Ramos (cell line): ENCODE data around the gene CDC73.

Experiments
- in situ Hi-C: fragments of 300-500 bp; cut with MboI; formaldehyde crosslinking; loops from one replicate; pipeline ENCODE4 v1.14.3; 2022; ENCODE audit warnings: low sequenced_read_pairs; ENCODE audit not compliant: unreplicated experiment

CDC73 gene

DNA sequence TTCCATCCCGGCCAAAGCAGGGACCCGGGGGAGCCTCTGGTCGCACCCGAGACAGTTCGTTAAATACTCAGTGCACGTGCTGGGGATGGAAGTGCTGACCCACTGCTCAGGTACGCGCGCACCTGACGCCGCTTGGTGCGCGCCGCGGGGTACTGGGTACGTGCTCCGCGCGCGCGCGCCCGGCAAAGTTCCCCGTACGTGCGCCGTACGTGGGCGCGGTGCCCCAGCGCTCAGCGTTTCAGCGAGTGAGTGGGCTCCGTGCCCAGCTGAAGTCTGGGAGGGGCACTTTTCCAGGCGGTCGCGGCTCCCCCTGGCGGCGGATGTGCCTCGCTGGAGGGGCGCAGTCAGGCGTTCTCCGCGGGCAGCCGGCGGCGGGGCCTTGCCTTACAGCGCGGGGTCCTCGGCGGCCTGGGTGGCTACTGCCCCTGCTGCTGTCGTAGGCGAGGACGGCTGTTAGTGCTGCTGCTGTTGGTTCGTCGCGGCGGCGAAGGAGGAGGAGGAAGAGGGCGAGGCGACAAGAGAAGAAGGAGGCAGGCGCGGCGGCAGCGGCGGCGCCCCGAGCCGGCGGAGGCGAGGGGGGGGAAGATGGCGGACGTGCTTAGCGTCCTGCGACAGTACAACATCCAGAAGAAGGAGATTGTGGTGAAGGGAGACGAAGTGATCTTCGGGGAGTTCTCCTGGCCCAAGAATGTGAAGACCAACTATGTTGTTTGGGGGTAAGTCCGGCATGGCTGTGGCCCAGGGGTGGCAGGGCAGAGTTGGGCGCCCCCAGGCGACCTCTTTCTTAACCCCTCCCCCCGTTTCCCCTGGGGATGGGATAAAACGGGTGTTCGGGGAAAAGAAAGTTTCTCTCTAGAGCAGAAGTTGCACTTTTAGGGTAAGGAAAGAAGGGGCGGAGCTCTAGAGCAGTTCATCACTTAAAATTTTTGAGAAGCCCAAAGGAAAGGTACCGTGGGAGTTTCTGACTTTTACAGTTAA, at the start of gene CDC73:
TSS of gene CDC73 (plus strand) at position 416 of the 978 bp plus-strand sequence. CDS start at position 586, 170 bp downstream.
- in situ Hi-C loops: no loop called here

DNA sequence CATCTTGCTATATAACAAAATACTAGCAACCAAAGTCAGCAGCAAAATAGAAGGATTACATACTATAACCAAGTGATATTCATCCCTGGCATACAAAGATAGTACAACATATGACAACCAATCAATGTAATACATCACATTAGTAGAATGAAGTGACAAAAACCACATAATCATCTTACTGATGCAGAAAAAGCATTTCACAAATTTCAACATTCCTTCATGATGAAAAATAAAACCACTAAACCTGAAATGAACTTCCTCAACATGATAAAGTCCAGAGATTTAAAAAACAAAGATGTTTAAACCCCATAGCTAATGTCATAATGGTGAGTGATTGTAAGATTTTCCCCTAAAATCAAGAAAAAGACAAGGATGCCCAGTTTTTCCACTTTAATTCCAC, 43.8 kb upstream of the CDC73 start:
- in situ Hi-C loops: no loop called here

DNA sequence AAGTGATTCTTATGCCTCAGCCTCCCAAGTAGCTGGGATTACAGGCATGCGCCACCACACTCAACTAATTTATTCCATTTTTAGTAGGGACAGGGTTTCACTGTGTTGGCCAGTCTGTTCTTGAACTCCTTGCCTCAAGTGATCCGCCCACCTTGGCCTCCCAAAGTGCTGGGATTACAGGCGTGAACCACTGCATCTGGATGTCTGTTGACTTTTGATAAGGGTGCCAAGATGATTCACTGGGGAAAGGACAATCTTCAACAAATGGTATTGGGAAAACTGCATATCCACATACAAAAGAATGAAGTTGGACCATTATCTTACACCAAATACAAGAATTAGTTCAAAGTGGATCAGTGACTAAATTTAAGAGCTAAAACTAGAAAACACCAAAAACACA, 42.6 kb upstream of the CDC73 start:
- in situ Hi-C loops: no loop called here

DNA sequence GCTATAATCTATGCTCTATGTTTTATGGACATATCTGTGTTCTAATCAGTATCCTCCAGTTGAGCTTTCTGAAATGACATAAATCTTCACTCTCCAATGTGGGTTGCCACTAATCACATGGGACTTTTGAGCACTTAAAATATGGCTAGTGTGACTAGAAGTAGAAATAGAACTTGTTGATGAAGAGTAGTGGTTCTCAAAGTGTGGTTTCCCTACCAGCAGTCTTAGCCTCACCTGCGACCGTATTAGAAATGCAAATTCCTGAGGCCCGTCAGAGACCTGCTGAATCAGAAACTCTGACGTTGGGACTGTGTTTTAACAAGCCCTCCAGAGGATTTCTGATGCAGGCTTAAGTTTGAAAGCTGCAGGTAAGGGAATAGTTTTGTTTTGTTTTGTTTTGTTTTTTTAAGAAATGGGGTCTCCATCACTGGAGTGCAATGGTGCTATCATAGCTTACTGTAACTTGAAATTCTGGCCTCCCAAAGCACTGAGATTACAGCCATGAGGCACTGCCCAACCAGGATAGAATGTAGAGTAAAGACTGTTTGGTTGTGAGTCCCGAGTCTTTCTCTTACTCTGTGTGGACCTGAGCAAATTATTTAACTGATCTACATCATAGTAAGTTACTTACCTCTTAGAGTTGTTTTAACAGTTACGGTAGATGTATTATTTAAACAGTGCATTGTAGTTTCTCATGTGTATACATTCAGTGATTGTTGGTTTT, 38.3 kb upstream of the CDC73 start:
- in situ Hi-C loops: no loop called here

DNA sequence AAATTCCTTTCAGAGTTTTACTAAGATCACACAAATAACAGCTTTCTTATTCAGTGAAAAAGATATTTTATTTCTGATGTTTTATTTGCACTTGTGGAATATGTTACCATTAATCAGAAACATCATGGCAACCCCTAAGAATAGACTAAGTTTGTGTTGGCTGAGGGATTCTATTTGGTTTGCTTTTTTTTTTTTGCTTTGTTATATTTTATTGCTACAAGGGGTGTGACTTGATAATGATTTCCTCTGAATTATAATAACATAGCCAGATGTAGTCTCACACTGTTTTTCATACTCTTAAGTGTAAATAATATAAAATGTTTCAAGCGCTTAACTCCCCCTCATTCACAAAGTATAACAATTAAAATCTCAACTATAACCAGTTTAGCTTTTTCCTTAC, 36.6 kb upstream of the CDC73 start:
- in situ Hi-C loops: no loop called here

DNA sequence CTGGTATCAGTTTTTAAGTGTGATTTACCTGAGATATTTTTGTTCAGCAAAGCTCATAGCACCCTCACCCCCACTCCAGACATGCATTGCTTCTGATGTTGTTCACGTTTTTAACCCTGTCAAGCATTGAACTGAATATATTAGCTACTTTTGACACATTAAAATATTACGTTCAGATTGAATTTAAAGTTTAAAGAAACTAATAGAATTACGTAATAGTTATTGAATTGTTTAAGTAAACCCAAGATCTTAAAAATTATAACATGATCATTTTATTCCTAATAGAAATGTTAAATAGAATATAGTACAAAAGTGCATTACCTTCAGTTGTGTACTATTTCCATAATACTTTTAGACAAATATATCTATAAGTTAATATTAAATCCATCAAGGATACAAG, 35.5 kb upstream of the CDC73 start:
- in situ Hi-C loops: no loop called here

DNA sequence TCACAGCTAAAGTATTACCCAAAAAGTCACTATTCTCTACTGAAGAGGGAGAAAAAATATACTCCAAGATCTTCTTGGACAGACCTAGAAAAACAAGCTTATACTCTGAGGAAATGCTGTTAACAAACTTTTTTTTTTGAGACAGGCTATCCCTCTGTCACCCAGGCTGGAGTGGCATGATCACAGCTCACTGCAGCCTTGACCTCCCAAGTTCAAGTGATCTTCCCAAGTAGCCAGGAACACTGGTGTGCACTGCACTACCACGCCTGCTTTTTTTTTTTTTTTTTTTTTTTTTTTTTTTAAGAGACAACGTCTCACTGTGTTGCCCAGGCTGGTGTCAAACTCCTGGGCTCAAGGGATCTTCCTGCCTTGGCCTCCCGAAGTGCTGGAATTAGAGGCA, 33.9 kb upstream of the CDC73 start:
- in situ Hi-C loops: no loop called here

DNA sequence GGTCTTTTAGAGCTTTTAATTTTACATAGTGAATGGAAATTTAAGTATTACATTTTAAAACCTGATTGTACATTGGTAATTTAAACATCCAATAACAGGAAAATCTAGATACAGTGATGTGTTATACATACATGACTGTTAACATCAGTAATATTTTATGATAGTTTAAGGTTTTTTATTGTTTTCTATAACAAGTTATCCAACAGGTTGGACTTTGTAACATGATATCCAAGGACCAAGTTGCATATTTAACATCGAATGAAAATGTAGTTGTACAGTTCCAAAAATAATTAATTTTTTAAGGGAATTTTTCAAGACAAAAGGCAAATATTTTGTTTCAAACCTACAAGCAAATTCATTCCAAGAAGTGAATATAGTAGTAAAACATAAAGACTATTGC, 31.0 kb upstream of the CDC73 start:
- in situ Hi-C loops: no loop called here

DNA sequence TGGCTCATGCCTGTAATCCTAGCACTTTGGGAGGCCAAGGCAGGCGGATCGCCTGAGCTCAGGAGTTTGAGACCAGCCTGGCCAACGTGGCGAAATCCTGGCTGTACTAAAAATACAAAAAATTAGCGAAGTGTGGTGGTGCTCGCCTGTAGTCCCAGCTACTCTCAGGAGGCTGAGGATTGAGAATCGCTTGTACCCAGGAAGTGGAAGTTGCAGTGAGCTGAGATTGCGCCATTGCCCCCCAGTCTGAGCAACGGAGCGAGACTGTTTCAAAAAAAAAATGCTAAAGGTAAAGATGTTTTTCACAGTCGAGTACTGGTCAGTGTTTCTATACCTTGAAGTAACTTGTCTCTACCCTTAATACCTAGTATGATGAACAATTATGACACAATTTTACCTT, 27.7 kb upstream of the CDC73 start:
- in situ Hi-C loops: no loop called here

DNA sequence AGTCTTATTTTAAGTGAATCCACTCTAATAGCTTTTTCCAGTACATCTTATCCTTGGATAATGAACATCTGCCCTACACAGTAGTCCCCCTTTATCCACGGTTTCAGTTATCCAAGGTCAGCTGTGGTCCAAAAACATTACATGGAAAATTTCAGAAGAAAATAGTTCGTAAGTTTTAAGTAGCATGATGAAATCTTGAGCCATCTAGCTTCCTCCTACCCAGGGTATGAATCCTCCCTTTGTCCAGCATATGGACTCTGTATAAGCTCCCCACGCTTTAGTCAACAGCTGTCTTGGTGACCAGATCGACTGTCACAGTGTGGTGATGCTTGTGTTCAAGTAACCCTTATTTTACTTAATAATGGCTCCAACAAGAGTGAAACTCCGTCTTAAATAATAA, 19.2 kb upstream of the CDC73 start:
- in situ Hi-C loops: no loop called here

DNA sequence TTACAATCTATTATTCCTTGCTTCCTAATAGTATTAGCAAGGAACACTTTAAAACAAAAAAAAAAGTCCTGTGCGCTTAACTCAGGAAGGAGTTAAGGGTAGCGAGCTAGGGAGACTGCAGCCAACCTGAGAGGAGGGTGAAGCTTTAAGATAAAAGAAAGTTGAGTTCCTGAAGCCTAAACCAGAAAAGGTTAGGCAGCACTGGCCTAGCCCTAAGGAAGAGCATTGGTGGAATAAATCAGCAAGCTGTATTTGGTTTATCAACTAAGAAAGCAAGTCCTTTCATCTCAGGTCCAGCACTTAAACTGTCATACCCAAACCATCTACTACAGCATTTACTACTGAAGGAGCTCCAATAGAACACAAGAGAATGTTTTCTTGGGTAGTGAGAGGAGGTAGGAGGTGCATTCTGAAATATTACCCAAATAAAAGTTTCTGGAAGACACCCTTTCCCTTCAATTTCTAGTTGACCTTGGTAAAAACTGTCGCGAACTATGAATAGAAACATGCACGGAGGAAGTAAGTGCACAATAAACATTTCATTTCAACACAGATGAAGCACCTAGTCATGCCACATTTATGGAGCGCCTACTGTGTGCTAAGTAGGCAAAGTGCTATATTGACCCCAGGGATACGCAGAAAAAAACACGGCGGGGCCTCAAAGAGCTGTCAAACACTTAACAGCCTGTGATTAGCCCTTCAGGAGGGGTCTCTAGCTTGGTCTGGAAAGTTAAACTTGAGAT, 17.9 kb upstream of the CDC73 start:
- in situ Hi-C loops: no loop called here

DNA sequence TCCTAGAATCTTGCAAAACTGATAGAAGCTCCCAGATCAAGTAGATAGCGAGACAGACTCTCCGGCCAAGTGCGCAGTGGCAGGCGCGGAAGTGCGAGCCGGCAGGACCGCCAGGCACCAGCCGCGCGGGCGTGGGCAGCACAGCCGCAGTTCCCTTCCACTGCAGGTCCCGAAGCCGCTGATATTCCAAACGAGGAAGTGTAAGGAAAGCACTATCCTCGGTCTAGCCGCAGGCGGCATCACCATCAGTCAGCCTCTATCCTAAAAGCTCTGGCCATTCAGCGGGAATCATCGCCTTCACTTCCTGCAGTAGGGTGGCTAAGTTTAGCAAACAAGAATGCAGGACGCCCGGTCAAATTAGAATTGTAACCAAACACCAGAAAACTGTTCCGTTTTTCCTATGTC, 17.3 kb upstream of the CDC73 start:
- in situ Hi-C loops: no loop called here

DNA sequence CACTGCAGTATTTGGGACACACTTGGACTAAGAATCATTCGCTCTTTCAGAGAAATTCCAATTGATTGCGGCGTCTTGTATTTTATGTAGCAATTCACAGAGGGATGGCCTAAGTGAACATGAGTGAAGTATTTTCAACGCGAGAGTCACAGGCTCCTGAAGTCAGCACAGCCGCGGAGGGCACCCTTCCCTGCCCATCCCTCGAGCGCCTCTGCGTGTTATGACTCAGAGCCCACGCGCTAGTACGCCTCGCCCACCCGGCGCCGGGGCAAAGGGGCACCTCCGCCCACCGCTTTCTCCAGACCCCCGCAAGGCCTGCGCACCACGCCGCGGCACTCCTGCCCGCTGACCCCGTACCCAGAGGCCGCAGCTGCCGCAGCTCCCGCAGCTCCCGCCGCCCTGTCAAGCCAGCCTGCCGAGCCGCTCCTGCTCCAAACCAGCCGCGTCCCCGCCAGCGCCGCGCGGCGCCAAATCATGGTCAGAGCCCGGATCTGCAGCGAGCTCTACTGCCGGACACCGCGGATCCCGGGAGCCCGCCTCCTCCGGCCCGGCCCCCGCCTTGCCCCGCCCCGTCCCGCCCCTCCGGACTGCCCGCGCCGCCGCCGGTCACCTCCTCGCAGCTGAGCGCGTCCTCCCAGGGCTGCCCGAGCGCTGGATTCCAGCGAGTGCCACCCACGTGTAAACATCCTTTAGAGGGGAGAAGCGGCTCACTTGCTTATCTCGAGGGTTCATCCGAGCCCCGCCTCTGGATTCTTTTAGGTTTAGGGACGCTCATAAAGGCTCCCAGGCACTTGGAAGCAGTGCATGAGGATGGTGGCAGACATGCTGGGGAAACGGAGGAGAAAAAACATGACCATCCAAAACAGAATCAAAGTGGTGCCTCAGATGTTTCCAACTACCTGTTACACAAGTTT, 16.7 kb upstream of the CDC73 start, which contains the start of gene GLRX2:
TSS of gene GLRX2 (minus strand) at position 508 of the 914 bp plus-strand sequence. CDS start at position 476, 32 bp downstream.
- in situ Hi-C loops: no loop called here

DNA sequence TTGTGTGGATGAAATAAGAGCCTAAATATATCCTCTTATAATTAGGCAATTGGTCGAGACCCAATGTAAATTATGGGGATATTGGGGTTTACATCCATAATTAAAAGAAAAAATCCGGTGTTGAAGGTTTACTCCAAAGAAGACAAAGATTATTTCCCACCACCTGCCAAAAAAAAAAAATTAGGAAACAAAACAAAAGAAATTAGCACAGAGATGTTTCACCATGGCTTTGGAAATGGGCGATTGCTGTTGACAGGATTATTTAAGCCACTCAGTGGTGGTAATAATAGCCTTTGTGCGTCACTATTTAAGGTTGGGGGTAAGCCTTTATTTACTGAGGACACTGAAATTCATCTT, 16.0 kb upstream of the CDC73 start:
- in situ Hi-C loops: no loop called here

DNA sequence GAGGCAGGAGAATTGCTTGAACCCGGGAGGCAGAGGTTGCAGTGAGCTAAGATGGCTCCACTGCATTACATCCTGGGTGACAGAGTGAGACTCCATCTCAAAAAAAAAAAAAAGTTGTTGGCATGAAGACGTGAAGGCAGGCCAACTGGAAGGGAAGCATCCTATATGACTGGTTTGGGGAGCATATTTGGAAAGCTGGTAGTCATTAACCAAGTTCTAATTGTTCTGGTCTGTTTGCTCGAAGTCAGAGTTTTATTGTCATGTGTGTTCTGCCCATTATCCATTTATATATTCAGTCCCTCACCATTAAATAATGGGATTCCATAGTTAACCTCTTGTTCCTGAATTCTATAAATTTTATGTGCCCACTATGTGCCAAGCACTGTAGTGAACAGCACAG, 13.4 kb upstream of the CDC73 start:
- in situ Hi-C loops: no loop called here

DNA sequence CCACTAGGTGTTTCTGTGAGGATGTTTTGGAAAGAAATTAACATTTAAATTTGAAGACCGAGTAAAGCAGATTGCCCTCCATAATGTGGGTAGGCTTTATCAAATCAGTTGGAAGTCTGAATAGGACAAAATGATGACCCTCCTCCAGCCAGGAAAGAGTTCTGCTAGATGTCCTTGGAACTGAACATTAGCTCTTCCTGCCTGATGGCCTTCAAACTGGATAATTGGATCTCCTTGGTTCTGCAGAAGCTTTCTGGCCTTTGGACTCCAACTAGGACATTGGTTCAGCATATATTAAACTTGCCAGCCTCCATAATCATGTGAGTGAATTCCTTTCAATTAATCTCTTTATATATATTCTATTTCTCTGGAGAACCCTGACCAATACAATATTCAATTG, 12.2 kb upstream of the CDC73 start:
- in situ Hi-C loops: no loop called here

DNA sequence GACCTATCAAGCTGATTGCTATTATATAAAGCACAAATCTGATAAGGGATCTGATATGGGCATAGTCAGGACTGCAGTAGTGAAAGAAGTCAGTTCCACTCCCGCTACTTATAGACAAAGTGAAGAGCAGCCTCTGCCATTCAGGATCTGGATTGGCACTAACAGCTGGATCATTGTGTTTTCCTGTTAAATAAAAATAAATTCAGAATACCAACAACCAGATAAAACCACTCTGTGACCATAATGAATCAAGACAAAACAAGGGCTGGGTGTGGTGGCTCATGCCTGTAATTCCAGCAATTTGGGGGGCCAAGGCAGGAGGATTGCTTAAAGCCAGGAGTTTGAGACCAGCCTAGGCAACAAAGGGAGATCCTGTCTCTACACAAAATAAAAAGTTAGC, 11.6 kb upstream of the CDC73 start:
- in situ Hi-C loops: no loop called here

DNA sequence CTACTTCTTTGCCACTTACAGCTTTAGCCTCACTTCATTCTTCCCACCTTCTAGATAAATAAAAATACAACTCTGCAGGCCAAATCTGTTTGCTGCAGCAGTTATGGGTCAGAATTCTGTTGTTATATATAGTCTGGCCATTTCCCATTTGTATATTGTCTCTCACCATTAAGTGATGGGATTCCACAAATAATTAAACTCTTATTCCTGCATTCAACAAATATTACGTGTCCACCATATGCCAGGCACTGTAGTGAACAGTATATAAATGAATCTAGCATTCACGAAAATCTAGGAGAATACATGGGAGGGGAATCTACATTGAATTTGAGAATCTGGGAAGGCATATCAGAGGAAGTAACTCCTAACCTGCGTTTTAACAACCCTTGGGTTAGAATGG, 11.0 kb upstream of the CDC73 start:
- in situ Hi-C loops: no loop called here

DNA sequence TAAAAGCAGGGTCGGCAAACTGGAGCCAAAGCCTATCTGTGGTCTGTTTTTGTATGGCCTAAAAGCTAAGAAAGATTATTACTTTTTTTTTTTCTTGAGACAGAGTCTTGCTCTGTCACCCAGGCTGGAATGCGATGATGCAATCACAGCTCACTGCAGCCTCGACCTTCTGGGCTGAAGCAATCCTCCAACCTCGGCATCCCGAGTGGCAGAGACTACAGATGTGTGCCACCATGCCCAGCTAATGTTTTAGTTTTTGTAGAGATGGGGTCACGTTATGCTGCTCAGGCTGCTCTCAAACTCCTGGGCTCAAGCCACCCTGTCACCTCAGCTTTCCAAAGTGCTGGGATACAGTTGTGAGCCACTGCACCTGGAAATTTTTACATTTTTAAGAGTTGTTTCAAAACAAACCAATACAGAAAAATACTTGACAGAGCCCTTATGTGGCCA, 10.2 kb upstream of the CDC73 start:
- in situ Hi-C loops: no loop called here
